HUES48 (cell line): ENCODE results near the gene OR2T29.
"Not testable (repeated sequence)": the region's sequence is repeated elsewhere in the genome, so short reads cannot be mapped to it uniquely, and the experiment has no call there.

Experiments used
- H3K27ac ChIP-seq: one replicate; pipeline ENCODE4 v1.7.0; 2013; ENCODE audit warnings: low read depth, low read length, inconsistent platforms
- H3K27me3 ChIP-seq: 2 replicates; pipeline ENCODE4 v1.6.1; 2013; ENCODE audit warnings: mild to moderate bottlenecking, low read length; ENCODE audit not compliant: control insufficient read depth, insufficient read depth
- H3K36me3 ChIP-seq: 2 replicates; pipeline ENCODE4 v1.6.1; 2013; ENCODE audit warnings: low read length; ENCODE audit not compliant: control insufficient read depth, insufficient read depth
- H3K4me1 ChIP-seq: 2 replicates; pipeline ENCODE4 v1.6.1; 2013; ENCODE audit warnings: mild to moderate bottlenecking, low read length; ENCODE audit not compliant: control insufficient read depth, insufficient read depth
- H3K4me3 ChIP-seq: 2 replicates; pipeline ENCODE4 v1.5.1; 2013; ENCODE audit warnings: mild to moderate bottlenecking, low read depth, low read length
- H3K9ac ChIP-seq: 2 replicates; pipeline ENCODE4 v1.6.1; 2013; ENCODE audit warnings: mild to moderate bottlenecking, low read depth, low read length, moderate library complexity
- H3K9me3 ChIP-seq: 2 replicates; pipeline ENCODE4 v1.6.1; 2013; ENCODE audit warnings: low read length; ENCODE audit not compliant: control insufficient read depth, insufficient read depth

The OR2T29 gene

DNA sequence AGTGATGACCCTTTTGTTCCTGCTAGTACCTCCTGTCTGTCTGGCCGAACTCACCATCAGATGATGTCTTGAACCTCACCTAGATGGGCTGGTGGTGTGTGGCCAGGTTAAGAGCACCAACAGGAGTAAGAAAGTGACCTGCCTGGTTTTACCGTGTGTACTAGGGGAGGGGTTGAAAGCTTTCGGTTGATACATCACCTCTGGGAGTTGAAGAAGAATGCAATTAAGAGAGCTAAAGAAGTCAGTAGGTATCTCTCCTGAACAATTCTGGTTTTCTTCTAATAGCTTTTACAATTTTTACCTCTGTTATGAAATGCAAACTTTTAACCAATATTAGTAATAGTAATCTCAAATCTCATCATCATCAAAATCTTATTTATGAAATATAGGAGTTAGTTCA, at the start of gene OR2T29:
TSS of gene OR2T29 (minus strand) at position 101 of the 400 bp plus-strand sequence. CDS start 3,281 bp downstream, outside the sequence.
- not testable (repeated sequence) for H3K36me3 ChIP-seq, H3K4me1 ChIP-seq, H3K9me3 ChIP-seq, H3K27me3 ChIP-seq, H3K9ac ChIP-seq, H3K27ac ChIP-seq, H3K4me3 ChIP-seq

GRCh38 chr1:248611883-248612414, 49.4 kb upstream of the OR2T29 start:
- peaks cover 91% of the 10 kb centered on the region for H3K9me3 ChIP-seq
- no peaks in the 10 kb centered on the region for H3K4me1 ChIP-seq
- no peaks in the 10 kb centered on the region for H3K36me3 ChIP-seq
- H3K27me3 ChIP-seq, result no peaks in the 10 kb centered on the region
- no peak overlapping the region for H3K4me3 ChIP-seq
- H3K27ac ChIP-seq, result no peak overlapping the region
- H3K9ac ChIP-seq, result no peak overlapping the region

- Histone ChIP-seq H3K4me1 (no peaks in the 10 kb centered on the region), H3K9me3 (peaks cover 92% of the 10 kb centered on the region), H3K36me3 (no peaks in the 10 kb centered on the region), H3K27ac (no peak overlapping the region), H3K4me3 (no peak overlapping the region), H3K27me3 (no peaks in the 10 kb centered on the region), H3K9ac (no peak overlapping the region)
These were observed 47.7 kb upstream of the OR2T29 start for GRCh38 chr1:248610301-248610700.

DNA sequence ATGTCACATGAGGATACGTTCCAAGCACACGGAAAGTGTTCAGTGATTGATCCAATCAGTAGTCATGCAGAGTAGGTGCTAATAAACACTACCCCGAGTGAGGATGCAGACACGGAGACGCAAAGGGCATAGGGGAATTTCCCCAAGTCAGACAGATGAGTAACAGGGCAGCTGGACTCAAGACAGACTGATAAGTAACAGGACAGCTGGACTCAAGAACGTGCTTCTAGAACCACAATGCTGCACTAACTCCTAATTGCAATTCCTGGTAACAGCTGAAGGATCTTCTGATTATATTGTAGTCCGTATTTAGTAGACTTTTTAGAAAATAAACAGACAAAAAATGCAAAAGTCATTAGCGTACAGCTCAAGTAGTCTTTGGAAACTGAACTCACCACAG, 36.8 kb upstream of the OR2T29 start:
- H3K4me1 ChIP-seq, result no peaks in the 10 kb centered on the region
- no peak overlapping the region for H3K27ac ChIP-seq
- H3K4me3 ChIP-seq, result no peak overlapping the region
- no peaks in the 10 kb centered on the region for H3K36me3 ChIP-seq
- H3K9ac ChIP-seq, result no peak overlapping the region
- H3K9me3 ChIP-seq, result peaks cover 84% of the 10 kb centered on the region
- H3K27me3 ChIP-seq, result no peaks in the 10 kb centered on the region

DNA sequence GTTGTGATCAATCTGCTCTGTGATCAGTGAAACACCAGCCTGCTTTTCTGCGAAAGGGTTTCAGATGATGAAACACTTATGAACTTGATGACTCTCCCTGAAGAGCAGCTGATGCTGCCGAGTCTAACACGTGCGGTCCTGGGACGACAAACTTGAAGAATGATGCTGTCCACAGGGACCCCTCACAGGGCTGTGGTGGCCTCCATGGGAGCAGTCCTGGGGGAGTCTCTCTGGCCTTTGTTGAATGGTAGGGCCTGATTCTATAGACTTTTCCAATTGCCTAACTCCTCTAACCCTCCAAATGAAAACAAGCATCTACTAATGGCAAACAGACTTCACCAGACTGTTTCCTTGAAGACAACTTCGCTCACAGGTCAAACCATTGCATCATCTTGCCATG, 35.0 kb upstream of the OR2T29 start, which contains the start of gene OR2T10:
TSS of gene OR2T10 (minus strand) at position 112 of the 400 bp plus-strand sequence. CDS start 3,932 bp downstream, outside the sequence.
- Histone ChIP-seq H3K9ac (no peak within 1 kb of the TSS), H3K27me3 (no peaks in the 10 kb centered on the region), H3K4me3 (no peak within 1 kb of the TSS), H3K36me3 (no peaks in the 10 kb centered on the region), H3K27ac (no peak within 1 kb of the TSS), H3K4me1 (no peaks in the 10 kb centered on the region), H3K9me3 (peaks cover 85% of the 10 kb centered on the region)

- no peaks in the 10 kb centered on the region for H3K27me3 ChIP-seq
- no peak overlapping the region for H3K9ac ChIP-seq
- H3K9me3 ChIP-seq, result peaks cover 85% of the 10 kb centered on the region
- H3K27ac ChIP-seq, result no peak overlapping the region
- no peaks in the 10 kb centered on the region for H3K36me3 ChIP-seq
- no peak overlapping the region for H3K4me3 ChIP-seq
- H3K4me1 ChIP-seq, result no peaks in the 10 kb centered on the region
These were observed 34.0 kb upstream of the OR2T29 start for GRCh38 chr1:248596615-248597014.

DNA sequence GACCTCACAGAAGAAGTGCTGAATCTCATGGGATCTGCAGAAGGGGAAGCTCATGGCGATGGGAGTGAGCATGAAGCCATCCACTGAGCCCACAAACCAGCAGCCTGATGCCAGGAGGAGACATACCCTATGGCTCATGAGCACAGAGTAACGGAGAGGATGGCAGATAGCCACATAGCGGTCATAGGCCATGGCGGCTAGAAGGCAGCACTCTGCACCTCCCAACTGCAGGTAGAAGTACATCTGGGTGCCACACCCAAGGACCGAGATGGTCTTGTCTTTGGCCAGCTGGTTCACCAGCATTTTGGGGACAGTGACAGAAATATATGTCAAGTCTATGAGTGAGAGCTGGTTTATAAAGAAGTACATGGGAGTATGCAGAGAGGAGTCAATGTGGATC, 30.7 kb upstream of the OR2T29 start:
- Histone ChIP-seq H3K4me1 (no peaks in the 10 kb centered on the region), H3K27ac (no peak overlapping the region), H3K4me3 (no peak overlapping the region), H3K9ac (no peak overlapping the region), H3K36me3 (no peaks in the 10 kb centered on the region), H3K27me3 (no peaks in the 10 kb centered on the region), H3K9me3 (peaks cover 94% of the 10 kb centered on the region)

DNA sequence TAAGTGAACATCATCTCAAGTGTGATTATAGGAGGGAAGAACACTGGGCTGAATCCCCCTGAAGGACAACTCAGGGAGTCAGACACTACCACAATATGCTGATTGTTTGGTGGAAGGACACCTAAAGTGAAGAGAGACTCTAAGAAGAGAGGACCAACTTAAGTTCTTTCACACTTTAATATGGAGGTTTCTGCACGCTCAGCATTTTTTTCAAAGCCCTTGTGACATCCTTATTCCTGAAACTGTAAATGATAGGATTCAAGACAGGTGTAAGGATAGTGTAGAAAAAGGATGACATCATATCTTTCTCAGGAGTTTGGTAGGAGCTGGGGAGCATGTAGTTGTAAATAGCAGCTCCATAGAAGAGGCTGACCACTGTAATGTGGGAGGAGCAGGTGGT, 30.1 kb upstream of the OR2T29 start:
- H3K9ac ChIP-seq, result no peak overlapping the region
- H3K27me3 ChIP-seq, result no peaks in the 10 kb centered on the region
- H3K36me3 ChIP-seq, result no peaks in the 10 kb centered on the region
- peaks cover 96% of the 10 kb centered on the region for H3K9me3 ChIP-seq
- no peak overlapping the region for H3K27ac ChIP-seq
- H3K4me3 ChIP-seq, result no peak overlapping the region
- no peaks in the 10 kb centered on the region for H3K4me1 ChIP-seq

DNA sequence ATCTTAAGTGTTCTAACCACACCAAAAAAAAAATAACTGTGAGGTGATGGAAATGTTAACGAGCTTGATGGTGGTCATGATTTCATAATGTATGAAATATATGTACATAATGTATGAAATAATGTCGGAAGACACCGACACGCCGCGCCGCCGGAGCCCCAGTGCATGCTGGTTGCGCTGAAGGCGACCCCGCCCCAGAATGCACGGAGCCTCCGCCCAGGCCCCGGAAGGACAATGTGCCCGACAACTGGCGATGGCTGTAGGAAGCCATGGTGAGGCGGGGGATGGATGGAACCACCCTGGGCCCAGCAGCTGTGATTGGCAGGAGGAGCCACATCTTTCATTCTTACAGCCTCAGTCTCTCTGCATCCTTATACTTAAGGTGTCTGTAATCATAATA, 27.5 kb upstream of the OR2T29 start:
- Histone ChIP-seq H3K9me3 (peaks cover 94% of the 10 kb centered on the region), H3K4me1 (no peaks in the 10 kb centered on the region), H3K9ac (no peak overlapping the region), H3K27ac (no peak overlapping the region), H3K4me3 (no peak overlapping the region), H3K36me3 (no peaks in the 10 kb centered on the region), H3K27me3 (no peaks in the 10 kb centered on the region)

- no peaks in the 10 kb centered on the region for H3K36me3 ChIP-seq
- H3K27ac ChIP-seq, result no peak overlapping the region
- peaks cover 87% of the 10 kb centered on the region for H3K9me3 ChIP-seq
- no peaks in the 10 kb centered on the region for H3K27me3 ChIP-seq
- H3K4me1 ChIP-seq, result no peaks in the 10 kb centered on the region
- H3K4me3 ChIP-seq, result no peak overlapping the region
- no peak overlapping the region for H3K9ac ChIP-seq
These were observed 26.8 kb upstream of the OR2T29 start for GRCh38 chr1:248589334-248589733.

DNA sequence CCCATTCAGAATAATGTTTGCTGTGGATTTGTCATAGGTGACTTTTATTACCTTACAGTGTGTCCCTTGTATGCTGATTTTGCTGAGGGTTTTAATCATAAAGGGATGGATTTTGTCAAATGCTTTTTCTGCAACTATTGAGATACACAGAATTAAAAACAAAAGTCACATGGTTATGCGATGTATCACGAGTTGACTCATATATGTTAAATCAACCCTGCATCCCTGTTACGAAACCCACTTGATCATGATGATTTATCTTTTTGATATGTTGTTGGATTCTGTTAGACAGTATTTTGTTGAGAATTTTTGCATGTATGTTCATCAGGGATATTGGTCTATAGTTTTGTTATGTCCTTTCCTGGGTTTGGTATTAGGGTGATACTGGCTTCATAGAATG, 22.7 kb upstream of the OR2T29 start:
- Histone ChIP-seq H3K4me3 (no peak overlapping the region), H3K9ac (no peak overlapping the region), H3K36me3 (no peaks in the 10 kb centered on the region), H3K4me1 (no peaks in the 10 kb centered on the region), H3K27me3 (no peaks in the 10 kb centered on the region), H3K27ac (no peak overlapping the region), H3K9me3 (peaks cover 67% of the 10 kb centered on the region)
